Embryonic facial prominence (tissue), 1 donor: ENCODE measurements around the gene REEP5.
"Not testable (repeated sequence)": the region's sequence is repeated elsewhere in the genome, so short reads cannot be mapped to it uniquely, and the experiment has no call there.

Experiments used
- DNase-seq: peaks from one replicate; pipeline ENCODE4 v3.0.0-alpha.2; 2016; ENCODE audit errors: extremely low spot score

The REEP5 gene

GRCh38 chr5:112886975-112887374 lies 35.1 kb downstream of the REEP5 start:
- no peak for DNase-seq

- DNase-seq: no peak
These were observed 37.0 kb downstream of the REEP5 start for GRCh38 chr5:112885001-112885400.

- DNase-seq: no peak
These were observed 38.8 kb downstream of the REEP5 start for GRCh38 chr5:112883192-112883591.

GRCh38 chr5:112880219-112880964 lies 41.6 kb downstream of the REEP5 start:
- no peak for DNase-seq

- DNase-seq: no peak
These were observed 43.3 kb downstream of the REEP5 start for GRCh38 chr5:112878760-112879159.

- DNase-seq: no peak
These were observed 43.9 kb downstream of the REEP5 start for GRCh38 chr5:112878101-112878500.

GRCh38 chr5:112876362-112876761 lies 45.7 kb downstream of the REEP5 start:
- DNase-seq: no peak

GRCh38 chr5:112870966-112871365 lies 51.1 kb downstream of the REEP5 start:
- DNase-seq: no peak

GRCh38 chr5:112869948-112870347 lies 52.1 kb downstream of the REEP5 start:
- no peak for DNase-seq

- no peak for DNase-seq
These were observed 54.6 kb downstream of the REEP5 start for GRCh38 chr5:112867411-112867810.

- no peak for DNase-seq
These were observed 55.3 kb downstream of the REEP5 start for GRCh38 chr5:112866739-112867138.

GRCh38 chr5:112865128-112865527 lies 56.9 kb downstream of the REEP5 start:
- DNase-seq: no peak

GRCh38 chr5:112863549-112863948 lies 58.5 kb downstream of the REEP5 start:
- DNase-seq: no peak

GRCh38 chr5:112862085-112862484 lies 59.9 kb downstream of the REEP5 start:
- DNase-seq: no peak

GRCh38 chr5:112861638-112861985 lies 60.4 kb downstream of the REEP5 start:
- DNase-seq: no peak

- peak; percentile 97 for DNase-seq
These were observed 60.9 kb downstream of the REEP5 start, which contains the start of gene SRP19 for GRCh38 chr5:112860929-112861637. SRP19 (plus strand) TSS chr5:112861287; CDS start chr5:112861377, 90 bp downstream.

GRCh38 chr5:112860571-112860928 lies 61.5 kb downstream of the REEP5 start:
- DNase-seq: not testable (repeated sequence)

GRCh38 chr5:112857866-112858265 lies 64.2 kb downstream of the REEP5 start:
- no peak for DNase-seq

- DNase-seq: no peak
These were observed 67.4 kb downstream of the REEP5 start for GRCh38 chr5:112854651-112855050.

- DNase-seq: no peak
These were observed 72.1 kb downstream of the REEP5 start for GRCh38 chr5:112849912-112850311.

GRCh38 chr5:112848116-112848811 lies 73.8 kb downstream of the REEP5 start:
- no peak for DNase-seq

- no peak for DNase-seq
These were observed 74.7 kb downstream of the REEP5 start for GRCh38 chr5:112847306-112847705.

- no peak for DNase-seq
These were observed 75.5 kb downstream of the REEP5 start for GRCh38 chr5:112846556-112846955.
